ENCODE results near the gene ALG12.

GRCh38 chr22:49863931-49864330, 54.3 kb downstream of the ALG12 start:
- no peak for TF ChIP-seq POLR2A (IDR thresholded peaks at IDR 0.05)
- TF ChIP-seq CTCF (IDR thresholded peaks at IDR 0.05) = no peak
- no peak for TF ChIP-seq POLR2AphosphoS5 (IDR thresholded peaks at IDR 0.05)
- no peak for TF ChIP-seq EP300 (IDR thresholded peaks at IDR 0.05)

All from stomach (tissue), 4 donors.